ENCODE measurements around the gene CERK.

GRCh38 chr22:46675479-46675878 is 62.6 kb downstream of the CERK start:
- TF ChIP-seq SMC3 (IDR thresholded peaks at IDR 0.05; ENCODE audit: low read depth, low read length), result no peak
- TF ChIP-seq CTCF (IDR thresholded peaks at IDR 0.05), result no peak
- TF ChIP-seq FOXJ3 (CRISPR knock-in tag; IDR thresholded peaks at IDR 0.05), result no peak
- no peak for TF ChIP-seq FOSL2 (IDR thresholded peaks at IDR 0.05; ENCODE audit: borderline replicate concordance, low read depth)
- TF ChIP-seq ZBTB33 (IDR thresholded peaks at IDR 0.05; ENCODE audit: borderline replicate concordance, low read depth), result no peak
- no peak for TF ChIP-seq POLR2AphosphoS5 (IDR thresholded peaks at IDR 0.05; ENCODE audit: low read depth, low read length)
- no peak for TF ChIP-seq IRF3 (IDR thresholded peaks at IDR 0.05; ENCODE audit: low read depth, low read length)
- TF ChIP-seq EZH2phosphoT487 (IDR thresholded peaks at IDR 0.05; ENCODE audit: borderline replicate concordance, low read depth), result no peak
- no peak for TF ChIP-seq MEF2A (IDR thresholded peaks at IDR 0.05; ENCODE audit: borderline replicate concordance, low read depth)
- TF ChIP-seq MAX (IDR thresholded peaks at IDR 0.05; ENCODE audit: low read depth), result no peak
- TF ChIP-seq RFX5 (IDR thresholded peaks at IDR 0.05; ENCODE audit: low read length), result no peak
